GM10847 (cell line): ENCODE measurements around the gene ALKBH6.

Source experiments
- POLR2A ChIP-seq: IDR thresholded peaks from 2 replicates; pipeline ENCODE4 v1.6.1; 2011; ENCODE audit not compliant: insufficient read length; ENCODE audit errors: extremely low read depth

The ALKBH6 gene

GRCh38 chr19:36009220-36009619, 4.8 kb downstream of the ALKBH6 start:
- TF ChIP-seq POLR2A: no peak

GRCh38 chr19:36008336-36008978, 5.6 kb downstream of the ALKBH6 start, which contains the start of gene SYNE4:
Gene SYNE4, minus strand, starts transcription at chr19:36008813. Its CDS starts 132 bp downstream, at chr19:36008681.
- no peak for TF ChIP-seq POLR2A

- no peak for TF ChIP-seq POLR2A
Measured at GRCh38 chr19:36006955-36007354, 7.1 kb downstream of the ALKBH6 start.

- TF ChIP-seq POLR2A: no peak
Measured at GRCh38 chr19:36003284-36003683, 10.7 kb downstream of the ALKBH6 start.

- TF ChIP-seq POLR2A: no peak
Measured at GRCh38 chr19:36001605-36002004, 12.4 kb downstream of the ALKBH6 start.

GRCh38 chr19:35996777-35997176, 17.2 kb downstream of the ALKBH6 start:
- no peak for TF ChIP-seq POLR2A

- TF ChIP-seq POLR2A: peak; percentile 96
Measured at GRCh38 chr19:35995048-35995993, 18.7 kb downstream of the ALKBH6 start, which contains the start of gene SDHAF1. Gene SDHAF1, plus strand, starts transcription at chr19:35995188. Its CDS starts 87 bp downstream, at chr19:35995275.

GRCh38 chr19:35993923-35994598, 20.0 kb downstream of the ALKBH6 start:
- no peak for TF ChIP-seq POLR2A

- TF ChIP-seq POLR2A: no peak
Measured at GRCh38 chr19:35992907-35993765, 20.9 kb downstream of the ALKBH6 start.

- TF ChIP-seq POLR2A: no peak
Measured at GRCh38 chr19:35991731-35992450, 22.1 kb downstream of the ALKBH6 start.

- no peak for TF ChIP-seq POLR2A
Measured at GRCh38 chr19:35990771-35991730, 23.0 kb downstream of the ALKBH6 start.

GRCh38 chr19:35990156-35990555, 23.9 kb downstream of the ALKBH6 start:
- TF ChIP-seq POLR2A: no peak

GRCh38 chr19:35988824-35989223, 25.2 kb downstream of the ALKBH6 start:
- TF ChIP-seq POLR2A: no peak
